HPDE6-E6E7 (cell line): Measurements from ENCODE around the gene CTSC.

Source experiments
- DNase-seq: peaks from one replicate; pipeline ENCODE4 v3.0.0; 2011; ENCODE audit warnings: missing footprints; ENCODE audit errors: extremely low spot score

CTSC gene

DNA sequence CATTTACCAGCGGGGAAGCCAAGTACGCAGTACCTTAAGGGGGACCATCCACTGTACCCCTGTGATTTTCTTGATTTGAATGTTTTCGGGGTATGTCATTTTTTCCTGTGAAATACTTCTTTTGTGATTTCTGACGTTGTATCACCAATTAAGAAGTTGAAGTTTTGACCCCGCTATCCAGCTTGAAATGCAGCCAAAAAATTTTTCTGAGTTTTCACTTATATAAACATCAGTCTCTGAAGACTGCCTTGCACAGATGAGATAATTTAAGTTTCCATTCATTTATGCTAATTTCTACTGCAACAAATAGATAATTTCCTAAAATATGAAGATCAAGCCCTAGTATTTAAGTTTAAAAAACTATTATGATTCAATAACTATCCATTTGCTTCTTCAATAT, 20.0 kb downstream of the CTSC start:
- DNase-seq = no peak

DNA sequence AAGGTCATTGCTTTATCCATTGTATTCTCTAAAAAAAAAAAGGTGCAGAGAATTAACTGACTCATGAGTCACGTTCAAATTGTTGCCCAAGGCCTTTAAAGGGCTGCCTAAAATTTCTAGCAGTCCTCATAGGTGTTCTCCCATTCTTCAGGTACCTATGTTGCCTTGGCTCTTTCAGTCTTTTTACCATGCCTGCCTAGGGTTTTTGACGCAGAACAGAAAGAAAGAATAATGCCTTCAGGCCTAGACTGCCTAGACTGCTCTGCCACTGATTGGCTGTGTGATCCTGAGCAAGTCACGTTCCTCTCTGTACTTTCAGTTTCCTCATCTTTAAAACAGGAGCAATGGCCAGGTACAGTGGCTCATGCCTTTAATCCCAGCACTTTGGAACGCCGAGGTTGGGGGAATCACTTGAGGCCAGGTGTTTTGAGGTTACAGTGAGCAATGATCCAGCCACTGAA, 21.5 kb downstream of the CTSC start:
- no peak for DNase-seq

DNA sequence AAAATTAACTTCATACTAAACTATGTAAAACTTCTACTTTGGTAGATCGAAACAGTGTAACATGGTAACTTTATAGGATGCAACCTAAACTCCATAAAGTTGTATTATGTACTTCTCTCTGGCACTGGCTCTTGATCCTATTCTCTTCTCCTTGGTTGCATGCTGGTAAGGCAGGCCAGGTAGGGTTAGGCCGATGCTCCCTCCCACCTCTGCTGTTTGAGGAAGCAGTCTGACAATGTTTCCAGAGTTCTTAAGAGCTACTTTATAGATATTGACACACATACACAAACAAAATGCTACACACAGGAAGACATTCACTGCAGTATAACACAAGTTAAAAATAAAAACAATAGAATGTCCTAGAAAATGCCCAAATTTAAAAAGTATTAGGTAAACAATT, 22.5 kb downstream of the CTSC start:
- no peak for DNase-seq

DNA sequence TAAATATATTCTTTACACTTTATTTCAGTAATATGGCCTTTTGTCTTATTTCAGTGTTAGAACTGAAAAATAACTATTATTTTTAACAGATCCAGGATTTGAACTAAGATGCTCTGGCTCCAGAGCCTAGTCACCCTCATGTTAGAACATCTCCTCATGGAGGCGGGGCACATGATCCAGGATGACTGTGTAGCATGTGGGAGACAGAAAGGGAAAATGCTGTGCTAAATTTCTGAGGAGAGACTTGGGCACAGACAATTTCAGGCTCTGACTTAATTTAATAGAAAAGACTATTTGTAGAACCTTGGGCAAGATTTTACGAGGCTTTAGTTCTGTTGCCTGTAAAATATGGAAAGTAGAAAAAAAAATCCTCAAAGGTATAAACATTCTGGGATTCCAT, 24.1 kb downstream of the CTSC start:
- no peak for DNase-seq

DNA sequence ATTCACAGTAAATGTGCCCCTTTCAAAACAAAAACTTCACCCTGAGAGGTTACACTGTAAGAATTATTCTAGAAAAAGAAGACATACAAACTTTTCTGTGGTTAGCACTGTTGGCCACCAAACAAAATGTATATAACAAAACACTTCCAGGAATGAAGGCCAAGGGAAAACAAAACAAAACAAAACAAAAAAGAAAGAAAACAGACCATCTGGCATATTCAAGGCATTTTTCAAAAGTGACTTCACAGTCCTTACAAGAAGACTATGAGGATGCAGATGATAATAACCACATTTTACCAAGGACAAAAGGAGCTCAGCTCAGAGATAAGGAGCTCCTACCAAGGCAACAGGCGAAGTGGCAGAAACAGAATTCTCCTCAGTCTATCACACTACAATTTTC, 24.9 kb downstream of the CTSC start:
- DNase-seq = no peak

DNA sequence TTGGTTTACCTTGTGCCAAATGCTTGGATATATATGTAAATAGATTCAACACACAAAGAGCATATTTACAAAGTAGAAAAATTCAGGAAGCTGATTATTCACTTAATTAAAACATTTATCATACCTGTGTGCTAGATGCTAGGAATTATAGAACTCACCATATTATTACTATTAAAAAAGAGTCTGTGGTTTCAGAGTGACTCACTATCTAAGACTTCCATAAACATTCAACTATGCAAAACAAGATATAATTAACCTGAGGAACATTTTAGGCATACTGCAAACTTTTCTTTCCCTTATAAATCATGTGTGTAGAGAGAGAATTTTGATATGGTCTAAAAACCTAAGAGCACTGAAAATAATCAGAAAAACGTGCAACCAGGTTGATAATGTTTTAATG, 27.3 kb downstream of the CTSC start:
- DNase-seq = no peak

DNA sequence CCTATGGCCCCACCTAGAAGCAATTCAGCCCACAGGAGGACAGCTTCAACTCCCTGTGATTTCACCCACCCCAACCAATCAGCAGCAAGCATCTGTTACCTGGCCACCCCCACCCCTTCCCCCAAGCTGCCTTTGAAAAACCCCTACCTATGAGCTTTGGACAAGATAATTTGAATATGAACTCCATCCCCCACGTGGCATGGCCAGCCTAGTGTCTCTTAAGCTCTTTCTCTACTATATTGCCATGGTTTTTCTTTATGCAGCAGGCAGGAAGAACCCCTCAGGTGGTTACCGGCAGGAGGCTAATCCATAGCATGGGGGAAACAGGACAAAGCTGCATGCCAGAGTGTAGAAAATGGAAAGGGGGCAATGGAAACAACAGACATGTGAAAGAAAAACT, 29.0 kb downstream of the CTSC start:
- DNase-seq = no peak

DNA sequence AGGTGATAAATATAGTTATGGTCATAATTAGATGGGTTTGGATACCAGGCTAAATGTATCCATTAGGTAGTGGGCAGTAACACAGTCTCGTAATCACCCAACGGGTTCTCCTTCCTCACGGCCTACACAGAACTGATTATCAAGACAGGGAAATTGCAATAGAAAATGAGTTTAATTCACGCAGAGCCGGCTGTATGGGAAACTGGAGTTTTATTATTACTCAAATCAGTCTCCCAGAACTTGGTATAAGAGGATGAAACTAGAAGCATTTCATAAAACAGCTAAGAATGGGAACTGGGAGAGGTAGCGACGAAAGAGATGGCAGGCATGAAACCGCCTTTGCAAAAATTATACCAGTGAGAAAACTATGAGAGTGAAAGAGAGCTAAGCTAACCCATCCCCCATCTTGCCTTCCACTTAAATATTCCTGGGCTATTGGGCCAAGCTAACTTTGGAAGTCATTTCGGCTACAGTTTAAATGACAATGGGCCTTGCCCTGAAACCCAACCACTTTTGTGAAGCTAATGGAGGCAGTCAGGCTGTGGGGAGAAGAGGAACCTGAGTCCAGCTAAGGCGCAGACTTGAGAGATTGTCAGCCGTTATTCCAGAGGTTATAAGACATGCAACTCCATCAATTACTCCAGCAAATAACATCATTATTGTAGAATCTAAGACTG, 29.6 kb downstream of the CTSC start:
- no peak for DNase-seq

DNA sequence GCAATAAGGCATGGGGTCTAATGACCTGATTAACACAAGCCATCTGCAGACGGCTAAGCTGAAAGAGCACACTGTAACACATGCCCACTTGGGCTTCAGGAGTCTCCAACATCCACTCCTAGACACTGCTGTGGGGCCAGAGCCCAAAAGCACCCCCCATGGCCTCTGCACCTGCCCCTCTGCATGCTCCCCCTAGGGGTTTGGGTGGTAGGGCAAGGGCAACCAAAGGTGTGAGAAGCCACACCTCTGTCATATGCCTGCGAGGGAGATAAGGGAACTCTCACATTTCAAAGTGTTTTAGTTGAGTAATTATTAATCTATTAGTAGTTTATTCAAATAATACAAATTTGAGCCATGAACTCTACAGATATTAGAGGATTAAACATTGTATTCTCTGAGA, 30.8 kb downstream of the CTSC start:
- DNase-seq = no peak

DNA sequence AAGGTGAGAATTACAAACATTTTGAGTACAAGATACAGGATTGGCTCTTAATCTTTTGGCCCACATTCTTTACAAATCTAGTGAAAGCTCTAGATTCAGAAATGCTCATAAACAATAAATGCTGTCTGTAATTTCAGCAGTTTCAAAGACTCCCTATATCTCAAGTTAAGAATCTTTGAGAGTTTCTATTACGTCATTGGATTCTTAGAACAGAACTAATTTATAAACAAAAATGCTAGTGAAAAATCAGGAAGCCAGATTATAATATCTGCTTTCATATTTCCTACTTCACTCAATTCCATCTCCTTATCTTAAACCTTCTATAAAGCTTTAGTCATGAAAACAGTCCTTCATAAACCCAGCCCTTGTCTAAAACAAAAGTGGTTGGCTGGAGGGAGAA, 32.1 kb downstream of the CTSC start:
- no peak for DNase-seq

DNA sequence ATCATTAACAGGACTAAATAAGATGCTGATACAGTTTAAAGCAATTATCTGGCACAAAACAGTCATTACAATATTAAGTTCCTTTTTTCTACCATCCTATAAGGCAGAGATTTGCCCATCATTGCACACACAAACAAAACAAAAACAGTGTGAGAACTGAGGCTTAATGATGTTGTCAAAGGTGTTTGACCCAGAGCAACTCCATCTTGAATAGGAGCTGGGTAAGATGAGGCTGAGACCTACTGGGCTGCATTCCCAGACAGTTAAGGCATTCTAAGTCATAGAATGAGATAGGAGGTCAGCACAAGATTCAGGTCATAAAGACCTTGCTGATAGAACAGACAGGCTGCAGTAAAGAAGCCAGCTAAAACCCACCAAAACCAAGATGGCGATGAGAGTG, 33.2 kb downstream of the CTSC start:
- no peak for DNase-seq

DNA sequence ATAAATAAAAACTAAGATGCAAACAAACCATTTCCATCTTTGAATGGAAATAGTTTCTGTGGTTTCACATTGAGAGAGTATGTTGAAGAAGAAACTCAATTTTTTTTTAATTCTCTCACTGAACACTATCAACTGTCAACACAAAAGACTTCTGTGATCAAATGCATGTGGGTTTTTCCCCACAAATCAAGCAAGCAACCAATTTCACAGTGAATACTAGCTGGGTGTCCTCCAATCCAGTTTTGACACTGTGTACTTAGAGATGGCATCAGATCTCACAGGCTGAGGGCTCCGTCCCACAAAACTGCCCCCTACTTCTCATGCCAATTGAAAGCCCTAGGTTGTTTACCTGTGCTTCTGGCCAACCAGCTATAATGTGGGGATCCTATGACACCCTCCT, 34.5 kb downstream of the CTSC start:
- DNase-seq = no peak

DNA sequence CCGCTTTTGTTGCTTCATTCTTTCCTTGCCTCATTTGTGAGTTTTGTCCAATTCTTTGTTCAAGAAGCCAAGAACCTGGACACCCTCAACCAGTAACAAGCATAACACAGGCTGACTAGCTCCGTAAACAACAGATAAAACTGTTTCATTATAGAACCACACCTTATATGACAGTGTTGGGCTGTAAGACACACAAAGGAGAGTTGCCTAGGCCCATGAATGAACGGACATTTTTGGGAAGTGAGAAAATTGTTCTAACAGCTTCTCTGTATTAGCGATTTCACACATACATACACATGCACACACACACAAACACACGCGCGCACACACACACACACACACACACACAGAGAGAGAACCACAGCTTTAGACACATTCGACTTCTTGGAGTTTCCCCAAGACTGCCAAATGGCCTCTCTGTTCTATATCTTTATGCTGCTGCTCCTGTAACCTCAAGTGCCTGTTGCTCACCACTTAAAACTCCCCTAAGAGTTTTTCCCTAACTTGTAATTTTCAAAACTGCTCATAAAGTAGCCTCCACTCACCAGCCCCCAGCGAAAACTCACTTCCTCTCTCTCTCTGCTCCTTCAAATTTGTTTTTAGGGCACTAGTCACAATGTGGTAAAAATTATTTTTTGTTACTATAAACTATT, 35.9 kb downstream of the CTSC start:
- no peak for DNase-seq

DNA sequence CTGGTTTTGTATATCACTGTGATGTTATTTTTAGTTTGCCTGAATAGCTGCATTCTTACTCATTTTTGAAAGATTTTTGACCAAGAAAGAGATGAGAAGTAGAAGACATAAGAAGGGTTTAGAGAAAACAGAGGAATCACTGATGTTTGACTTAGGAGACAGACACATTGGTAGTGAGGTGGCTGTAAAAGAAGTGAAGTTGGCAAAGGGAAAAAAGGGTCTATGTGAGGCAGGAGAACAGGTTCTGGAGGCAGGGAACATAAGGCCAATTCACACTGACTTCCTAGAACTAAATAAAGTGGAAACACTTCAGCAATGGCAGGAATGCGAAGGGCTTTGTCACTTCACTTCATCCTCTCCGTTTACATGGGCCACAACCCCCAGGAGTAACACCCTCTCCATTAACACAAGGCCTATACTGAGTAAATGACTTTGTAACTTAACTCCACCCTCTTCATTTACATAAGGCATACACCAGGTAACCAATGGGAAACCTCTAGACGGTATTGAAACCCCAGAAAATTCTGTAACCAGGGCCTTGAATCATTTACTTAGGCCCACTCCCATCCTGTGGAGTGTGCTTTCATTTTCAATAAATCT, 36.5 kb downstream of the CTSC start:
- no peak for DNase-seq

DNA sequence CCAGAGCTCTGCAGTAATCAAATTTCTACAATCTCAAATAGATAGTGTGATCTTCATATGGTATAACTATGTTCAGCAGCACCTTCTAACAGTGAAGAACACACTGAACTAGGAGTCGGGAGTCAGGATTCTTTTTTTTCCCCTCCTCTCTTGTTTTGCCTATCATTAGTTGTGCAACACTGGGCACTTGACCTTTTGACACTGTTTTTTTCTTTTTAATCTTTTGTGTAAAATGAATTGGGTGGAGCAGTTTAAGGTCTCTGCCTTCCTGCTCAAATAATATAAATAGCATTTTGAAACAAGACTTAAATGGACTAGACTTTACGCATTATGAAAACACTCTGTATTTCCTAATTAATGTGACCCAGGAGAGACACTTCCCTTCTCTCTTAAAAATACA, 39.7 kb downstream of the CTSC start:
- no peak for DNase-seq

DNA sequence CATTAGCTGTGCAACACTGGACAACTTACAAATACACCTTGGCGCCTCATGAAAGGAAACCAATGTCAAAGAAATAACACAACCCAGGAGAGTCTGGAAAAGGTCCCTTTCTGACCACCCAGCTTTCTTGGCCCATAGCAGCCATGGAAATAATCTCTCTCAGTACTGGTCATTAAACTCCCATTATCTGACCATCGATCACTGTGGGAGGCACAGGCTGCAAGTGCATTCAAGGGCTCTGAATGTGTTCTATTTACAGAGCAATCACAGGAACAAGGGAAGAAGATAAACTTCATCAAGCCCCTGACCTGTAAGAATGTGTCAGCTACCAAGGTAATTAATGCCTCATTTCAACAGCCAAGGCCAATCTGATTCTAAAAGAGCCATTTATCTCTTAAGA, 40.1 kb downstream of the CTSC start:
- no peak for DNase-seq

DNA sequence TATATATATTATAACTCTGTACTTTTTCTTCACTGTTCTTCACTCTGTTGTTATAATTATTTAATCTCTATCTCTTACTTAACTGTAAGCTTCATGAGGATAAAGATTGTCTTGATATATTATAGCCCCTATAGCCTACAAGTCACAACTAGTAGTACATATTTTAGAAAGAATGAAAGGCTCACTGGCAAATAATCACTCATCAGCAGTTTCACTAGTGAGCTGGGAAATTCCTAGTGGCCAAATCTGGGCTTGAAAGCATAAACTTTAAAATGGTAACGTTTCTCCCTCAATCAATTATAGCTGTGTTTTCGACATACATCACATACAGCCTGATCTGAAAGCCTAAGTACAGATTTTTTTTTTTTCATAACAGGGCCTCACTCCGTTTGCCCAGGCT, 42.5 kb downstream of the CTSC start:
- no peak for DNase-seq

DNA sequence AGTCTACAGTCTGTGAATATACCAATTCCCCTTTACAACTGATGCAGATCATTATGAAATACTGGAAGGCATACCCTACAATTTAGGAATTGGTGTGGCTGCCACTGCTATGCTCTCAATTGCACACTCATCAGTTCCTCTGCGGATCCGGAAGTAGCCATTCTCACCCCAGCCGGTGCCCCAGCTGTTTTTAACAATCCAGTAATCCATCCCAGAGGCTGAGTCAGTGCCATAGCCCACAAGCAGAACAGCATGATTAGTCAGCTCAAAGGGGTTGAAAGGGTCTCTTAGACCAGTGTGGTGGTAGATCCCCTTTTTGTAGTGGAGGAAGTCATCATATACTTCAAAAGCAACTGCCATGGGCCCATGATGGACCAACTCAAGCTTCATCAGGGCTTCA, 43.6 kb downstream of the CTSC start:
- no peak for DNase-seq

DNA sequence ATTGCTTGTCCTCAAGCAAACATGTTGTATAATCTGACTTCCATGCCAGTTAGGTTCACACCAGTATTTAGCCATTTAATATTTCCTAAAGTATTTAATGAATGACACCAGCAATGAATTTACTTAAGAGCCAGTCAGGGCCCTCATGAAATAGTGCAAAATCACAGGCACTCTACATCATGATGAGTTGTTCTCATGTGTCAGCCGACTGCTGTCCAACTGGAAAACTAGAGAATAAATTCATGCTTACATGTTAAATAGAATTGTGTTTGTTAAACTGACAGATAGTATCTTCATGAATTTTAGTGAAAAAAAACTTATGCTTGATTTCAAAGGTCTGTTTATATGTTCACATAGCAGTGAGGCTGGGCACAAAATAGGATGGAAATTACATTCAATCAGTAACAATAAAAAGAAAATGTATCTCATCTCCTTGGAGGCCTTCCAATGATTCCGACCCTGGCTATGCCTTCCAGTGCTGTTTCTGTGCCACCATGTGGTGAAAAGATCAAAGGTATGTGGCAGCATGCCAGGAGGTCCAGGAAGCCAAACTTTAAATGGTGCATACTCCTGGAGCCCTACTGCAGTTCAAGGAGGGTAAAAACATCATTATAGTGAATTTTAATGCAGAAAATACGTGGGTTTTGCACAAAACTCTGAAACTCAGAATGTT, 45.2 kb downstream of the CTSC start:
- DNase-seq = no peak

DNA sequence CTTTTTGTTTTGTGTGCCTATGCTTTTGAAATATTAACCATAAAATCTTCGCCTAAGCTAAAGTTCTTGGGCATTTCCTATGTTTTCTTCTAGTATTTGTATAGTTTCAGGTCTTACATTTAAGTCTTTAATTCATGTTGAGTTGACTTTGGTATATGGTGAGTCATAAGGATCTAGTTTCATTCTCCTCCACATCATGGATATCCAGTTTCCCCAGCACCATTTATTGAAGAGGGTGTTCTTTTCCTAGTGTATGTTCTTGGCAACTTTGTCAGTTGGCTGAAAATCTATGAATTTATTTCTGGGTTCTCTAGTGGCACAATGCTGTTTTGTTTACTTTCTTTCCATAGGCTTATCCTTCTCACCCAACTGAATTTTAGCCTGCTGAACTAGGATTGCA, 49.0 kb downstream of the CTSC start:
- no peak for DNase-seq

DNA sequence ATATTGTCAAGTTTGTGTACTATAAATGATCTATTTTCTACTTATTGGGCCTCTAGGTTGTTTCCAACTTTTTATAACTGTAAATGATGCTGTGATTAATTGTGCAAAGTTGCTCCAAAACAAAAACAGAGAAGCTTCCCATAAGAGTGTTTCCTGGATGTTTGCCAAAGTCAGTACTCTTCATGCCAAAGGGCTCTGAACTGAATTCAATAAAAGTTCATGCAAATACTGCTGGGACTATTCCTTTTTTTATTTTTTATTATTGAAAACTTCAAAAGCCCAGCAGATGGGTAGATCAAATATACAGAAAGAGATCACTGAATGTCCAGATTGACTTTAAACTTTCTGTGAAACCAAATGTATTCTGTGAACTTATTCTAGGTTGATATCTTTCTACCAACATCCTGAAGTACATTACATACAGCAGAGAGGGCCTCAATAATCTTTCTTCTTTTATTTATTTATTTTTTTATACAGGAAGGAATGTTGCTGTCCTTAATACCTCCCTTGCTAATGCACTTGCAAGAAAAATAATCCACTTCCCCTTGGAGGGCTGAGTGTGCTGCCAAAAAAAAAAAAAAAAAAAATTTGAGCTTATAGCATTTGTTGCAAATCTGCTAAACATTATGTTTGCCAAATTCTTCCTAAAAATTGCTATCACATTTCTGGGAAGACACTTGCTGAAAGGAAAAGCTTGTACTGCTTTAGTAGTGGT, 53.0 kb downstream of the CTSC start:
- no peak for DNase-seq
